Renal cortex interstitium (tissue), 11 donors: ENCODE data around the gene KCNC4. TPM values are rescaled to one million over a fixed set of nuclear protein-coding genes. Genes with fewer than 3 reads are reported as not detected.

Experiments used
- DNase-seq, 11 donors: peaks; one replicate each; pipeline ENCODE4 v3.0.0-alpha.2; 2013; ENCODE audit warnings: low read depth in 9 of 11, low spot score in 4 of 11; ENCODE audit errors: extremely low read depth in 1 of 11
- polyA plus RNA-seq, 3 donors: library from polyadenylated mRNA; unstranded; fragments of 120-200 nt; gene quantifications; one replicate each; pipeline ENCODE4 v1.2.1, GENCODE V29; 2013; ENCODE audit not compliant: insufficient read length in 3 of 3

KCNC4 gene
- polyA plus RNA-seq, 3 donors = 4.7 to 7.5 (median 4.7) TPM

DNA sequence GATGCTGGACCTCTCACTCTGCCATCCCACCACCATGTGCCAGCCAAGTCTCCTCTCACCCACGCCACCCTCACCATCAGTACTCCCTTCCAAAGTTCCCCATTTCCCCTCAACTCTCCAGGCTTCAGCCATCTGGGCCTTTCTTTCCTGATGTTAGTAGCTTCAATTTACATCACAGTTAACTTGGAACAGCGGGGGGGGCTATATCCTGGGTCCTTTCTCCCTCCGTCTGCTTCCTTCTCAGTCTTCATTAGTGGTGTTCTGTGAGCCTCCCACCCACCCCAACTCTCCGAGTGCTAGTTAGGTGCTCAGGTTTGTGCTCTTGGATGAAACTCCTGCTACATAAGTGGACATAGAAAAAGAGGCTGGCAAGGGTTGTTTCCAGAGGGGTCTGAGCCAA lies 31.9 kb downstream of the KCNC4 start:
- DNase-seq = no peak

GRCh38 chr1:110242731-110243130 lies 32.6 kb downstream of the KCNC4 start:
- DNase-seq = no peak

- DNase-seq = no peak
Observed at GRCh38 chr1:110243146-110243545, 33.0 kb downstream of the KCNC4 start.

DNA sequence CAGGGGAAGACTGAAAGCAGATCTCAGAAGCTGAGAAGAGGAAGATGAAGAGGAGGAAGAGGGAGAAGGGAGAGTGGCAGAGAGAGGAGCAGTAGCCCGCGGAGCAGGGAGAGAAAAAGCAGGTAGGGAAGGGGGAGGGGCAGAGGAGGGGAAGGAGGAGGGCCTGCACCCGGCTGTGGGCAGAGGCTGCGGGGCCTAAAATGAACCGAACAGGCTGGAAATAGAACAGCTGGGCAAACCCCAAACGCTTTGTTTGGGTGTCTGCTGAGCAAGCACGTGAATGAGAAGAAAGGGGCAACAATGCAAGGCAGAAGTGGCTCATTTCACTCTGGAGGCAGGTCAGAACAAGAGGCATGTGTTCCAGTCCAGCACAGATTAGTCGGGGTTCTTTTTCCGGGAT lies 33.5 kb downstream of the KCNC4 start:
- DNase-seq = no peak

- no peak for DNase-seq
Observed at GRCh38 chr1:110245876-110246620, 35.9 kb downstream of the KCNC4 start.

- no peak for DNase-seq
Observed at GRCh38 chr1:110248746-110249145, 38.6 kb downstream of the KCNC4 start.

DNA sequence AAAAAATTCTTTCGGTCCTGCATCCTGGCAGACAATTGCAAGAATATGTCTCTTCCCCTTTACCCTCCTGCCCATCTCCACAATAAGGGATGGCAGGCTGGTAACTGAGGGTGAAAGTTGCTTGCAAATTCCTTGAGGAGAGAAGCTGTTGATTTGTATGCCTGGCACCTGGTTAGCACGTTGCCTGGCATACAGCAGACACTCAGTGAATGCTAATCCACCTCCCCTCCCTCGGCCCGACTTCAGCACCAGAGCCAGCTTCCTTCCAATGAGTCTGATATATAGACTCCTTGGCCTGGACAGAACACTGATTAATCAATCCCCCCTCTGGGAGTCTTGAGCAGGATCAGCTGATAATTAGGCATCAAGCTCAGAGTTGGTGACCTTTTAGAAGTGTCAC lies 39.1 kb downstream of the KCNC4 start:
- no peak for DNase-seq

- no peak for DNase-seq
Observed at GRCh38 chr1:110250008-110250407, 39.9 kb downstream of the KCNC4 start.

DNA sequence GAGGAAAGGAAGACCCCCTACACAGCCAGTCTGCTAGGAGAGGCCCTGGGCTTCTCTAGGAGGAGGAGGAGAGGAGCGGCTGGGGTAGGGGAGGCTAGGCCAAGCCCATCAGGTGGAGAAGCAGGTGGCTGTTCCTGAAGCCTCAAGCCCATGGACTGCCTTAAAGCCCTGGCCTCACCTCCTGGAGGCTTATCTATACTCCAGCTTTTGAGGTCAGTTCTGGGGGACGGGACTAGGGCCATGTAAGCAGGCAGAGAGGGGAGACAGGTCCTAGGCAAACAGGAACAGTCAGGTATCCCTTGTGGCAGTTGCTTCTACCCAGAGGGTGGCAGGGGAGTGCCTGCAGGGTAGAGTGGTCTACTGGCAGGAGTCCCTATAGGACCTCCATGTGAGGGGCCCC lies 40.6 kb downstream of the KCNC4 start:
- DNase-seq = no peak

DNA sequence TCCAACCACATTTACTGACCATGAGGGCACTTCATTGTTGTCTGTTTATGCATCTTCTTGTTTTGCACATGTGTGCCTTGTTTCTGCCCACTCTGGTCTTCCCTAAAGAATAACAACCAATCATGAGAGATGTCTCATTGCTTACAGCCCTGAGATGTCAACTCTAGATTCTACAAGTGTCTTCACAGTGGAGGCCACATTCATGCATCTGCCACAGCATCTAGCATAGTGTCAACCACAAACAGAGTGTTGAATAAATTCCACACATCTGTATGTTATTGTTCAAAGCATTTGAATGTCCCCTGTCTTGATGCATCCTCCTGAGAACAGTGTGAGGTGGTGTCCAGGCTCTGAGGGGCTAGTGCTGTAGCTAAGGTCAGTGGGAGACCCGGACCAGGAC lies 43.1 kb downstream of the KCNC4 start:
- no peak for DNase-seq

DNA sequence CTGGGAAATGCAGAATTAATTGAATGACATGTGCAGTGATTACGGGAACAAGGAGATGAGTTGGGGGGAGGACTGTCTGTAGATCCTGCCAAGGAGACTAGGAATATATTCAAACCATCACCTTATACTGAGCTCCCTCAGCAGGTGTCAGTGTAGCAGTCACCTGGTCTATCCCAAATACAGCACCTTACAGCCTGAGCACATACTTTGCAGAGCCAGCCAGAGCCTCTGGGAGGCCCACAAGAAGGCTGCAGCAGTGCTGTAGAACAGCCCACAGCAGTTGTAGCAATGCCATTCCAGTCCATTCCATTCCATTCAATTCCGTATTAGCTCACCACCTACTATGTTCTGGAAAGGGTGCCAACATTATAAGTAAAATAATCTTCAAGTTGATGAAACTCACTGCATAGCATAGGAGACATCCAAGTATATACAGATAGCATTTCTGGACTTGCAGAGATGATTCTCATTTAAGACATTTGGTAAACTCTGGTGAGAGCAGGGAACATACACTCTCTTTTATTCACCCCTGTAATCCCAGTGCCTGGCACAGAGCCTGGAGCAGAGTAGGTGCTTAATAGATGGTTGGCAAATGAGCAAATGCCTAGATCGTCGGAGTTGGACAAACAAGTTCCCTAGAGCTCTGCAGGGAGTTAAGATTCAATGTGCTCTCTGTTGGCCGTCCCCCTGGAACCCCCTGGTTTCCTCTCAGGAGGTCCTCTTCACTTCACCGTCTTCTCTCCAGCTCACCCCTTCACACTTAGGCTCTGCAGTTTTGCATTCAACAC lies 44.7 kb downstream of the KCNC4 start:
- no peak for DNase-seq

- DNase-seq = no peak
Observed at GRCh38 chr1:110255392-110255787, 45.3 kb downstream of the KCNC4 start.

DNA sequence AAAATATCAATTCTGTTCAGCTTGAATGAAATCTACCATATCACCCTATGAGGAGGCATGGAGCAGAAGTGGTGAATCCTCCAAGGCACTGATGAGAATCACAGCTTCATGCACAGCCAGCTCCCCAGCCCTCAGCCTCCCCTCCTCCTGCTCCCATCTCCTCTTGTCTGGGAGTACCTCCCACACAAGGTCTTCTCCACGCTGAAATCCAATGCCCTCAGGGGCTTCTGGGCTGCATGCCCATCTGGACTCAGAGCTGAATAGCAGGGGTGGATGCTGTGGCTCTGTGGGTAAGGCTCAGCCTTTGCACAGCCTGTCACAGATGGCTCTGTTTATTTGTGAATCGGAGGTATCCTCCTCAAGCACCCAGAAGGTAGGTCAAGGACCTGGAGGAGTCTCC lies 48.6 kb downstream of the KCNC4 start:
- no peak for DNase-seq

- DNase-seq = no peak
Observed at GRCh38 chr1:110259770-110260169, 49.7 kb downstream of the KCNC4 start.

Other genes with a start within 250 kb of the KCNC4 start
- gene AHCYL1, start 225.5 kb upstream of the KCNC4 start, polyA plus RNA-seq = 100 to 1,000 TPM; 104 to 123 (median 117) TPM
- gene STRIP1, start 175.7 kb upstream of the KCNC4 start, polyA plus RNA-seq = 10 to 100 TPM; 43.6 to 54.7 (median 47.0) TPM
- not detected for gene ALX3, start 139.6 kb upstream of the KCNC4 start, polyA plus RNA-seq
- not detected for gene UBL4B, start 97.9 kb upstream of the KCNC4 start, polyA plus RNA-seq
- 1 to 10 TPM in 1 of 3 donors, under 1 TPM in 2; 0.76 to 1.1 (median 0.85) TPM for gene SLC6A17, start 59.8 kb upstream of the KCNC4 start, polyA plus RNA-seq
- gene RBM15, start 129.1 kb downstream of the KCNC4 start, polyA plus RNA-seq = 10 to 100 TPM; 11.6 to 14.7 (median 11.9) TPM
- gene SLC16A4, start 180.7 kb downstream of the KCNC4 start, polyA plus RNA-seq = 100 to 1,000 TPM in 2 of 3 donors, 10 to 100 TPM in 1; 84.4 to 115 (median 113) TPM
- gene LAMTOR5, start 197.4 kb downstream of the KCNC4 start, polyA plus RNA-seq = 100 to 1,000 TPM; 275 to 288 (median 277) TPM
- gene PROK1, start 240.8 kb downstream of the KCNC4 start, polyA plus RNA-seq = under 1 TPM in 2 of 3 donors, not detected in 1; 0.07 to 0.12 TPM